Heart left ventricle (tissue), 16 donors: Measurements from ENCODE around the gene SPOCK1. TPM values are rescaled to one million over a fixed set of nuclear protein-coding genes. Genes with fewer than 3 reads are reported as not detected.

Experiments used
- ATAC-seq, 4 donors: fragments of 200-7000 bp; cut with Tn5 transposase; one replicate each; pipeline ENCODE4 v1.9.1; 2020 to 2022; ENCODE audit warnings: moderate library complexity in 4 of 4, mild to moderate bottlenecking in 3 of 4, moderate number of reproducible peaks in 1 of 4
- DNase-seq, 5 donors: peaks; one replicate each; pipeline ENCODE4 v3.0.0-alpha.2; 2020
- H3K27ac ChIP-seq, 12 donors: fragments of 200-600 bp; sonication (generic) in 4 of 12; one replicate each; pipeline versions ENCODE4 v1.5.0 to v1.8.0; 2016 to 2022; ENCODE audit warnings: mild to moderate bottlenecking in 2 of 12
- H3K27me3 ChIP-seq, 9 donors: fragments of 200-600 bp; sonication (generic) in 2 of 9; one replicate each; pipeline versions ENCODE4 v1.5.1 to v1.8.0; 2016 to 2022; ENCODE audit warnings: mild to moderate bottlenecking in 3 of 9
- H3K36me3 ChIP-seq, 9 donors: fragments of 200-600 bp; sonication (generic) in 2 of 9; one replicate each; pipeline versions ENCODE4 v1.5.0 to v1.8.0; 2018 to 2022; ENCODE audit warnings: mild to moderate bottlenecking in 2 of 9
- H3K4me1 ChIP-seq, 12 donors: fragments of 200-600 bp; sonication (generic) in 4 of 12; one replicate each; pipeline versions ENCODE4 v1.5.0 to v1.8.0; 2016 to 2022; ENCODE audit warnings: mild to moderate bottlenecking in 3 of 12
- H3K4me3 ChIP-seq, 12 donors: fragments of 200-600 bp; sonication (generic) in 4 of 12; one replicate each; pipeline versions ENCODE4 v1.5.0 to v1.8.0; 2017 to 2022; ENCODE audit warnings: mild to moderate bottlenecking in 9 of 12, moderate library complexity in 4 of 12
- H3K9me3 ChIP-seq, 12 donors: fragments of 200-600 bp; sonication (generic) in 4 of 12; one replicate each; pipeline versions ENCODE4 v1.5.0 to v1.8.0; 2016 to 2022; ENCODE audit warnings: mild to moderate bottlenecking in 1 of 12
- POLR2A ChIP-seq, 2 donors: fragments of 450-650 bp; IDR thresholded peaks; one replicate each; pipeline ENCODE4 v1.6.1; 2017; ENCODE audit warnings: antibody characterized with exemption in 2 of 2, mild to moderate bottlenecking in 2 of 2, moderate library complexity in 2 of 2
- WGBS, 4 donors: extraction: QIAGEN DNeasy Blood & Tissue Kit in 2 of 4; methylation state at CpG; one replicate each; pipeline versions ENCODE4 v1.1.5 to v1.1.7; 2013 to 2018; 5-methylcytosine and 5-hydroxymethylcytosine counted together
- intact Hi-C, 10 donors: fragments of 100-400 bp; cut with DNase I; formaldehyde crosslinking; loops; one replicate each; pipeline versions ENCODE4 v1.11.1 to v1.14.2; 2022
- polyA plus RNA-seq, 2 donors: library from polyadenylated mRNA; stranded (reverse); fragments of 200-250 nt; gene quantifications; one replicate each; pipeline ENCODE4 v1.2.3, GENCODE V29; 2013
- total RNA-seq, 9 donors: library from RNA; depleted of rRNA in 2 of 9; stranded (reverse); fragments of >200 nt in 2 of 9; fragmentation: NEBNext Ultra II Directional in 3 of 9; extraction: Animal tissue kit (Norgen Biotek cat#: 25700) in 3 of 9; gene quantifications; one replicate each; pipeline versions ENCODE4 v1.1.0 to v1.2.4, GENCODE V29; 2016 to 2023
- TF ChIP-seq, protein P1 (sequence below), 12 donors: fragments of 200-600 bp; sonication (generic) in 4 of 12; IDR thresholded peaks; one replicate each; pipeline versions ENCODE4 v1.5.0 to v1.8.0; 2018 to 2022; ENCODE audit warnings: antibody characterized with exemption in 12 of 12, mild to moderate bottlenecking in 5 of 12
- donor health status: ischemic (EF 13 %, LVEDD 7.1; RV severe dilation, severe dysfunction).
- donor health status: healthy with polysubstance abuse.
- donor health status: DM: no; HTN: yes; CAD: no.
- donor health status: DM: no; HTN: no; CAD: no.
- donor health status: ischemic (EF 25% LVEDD 6.9; RV normal size, moderate dysfunction).
- donor health status: ischemic (EF 25% LVEDD 5.7; RV mildly dilated, moderate dysfunction).
- donor health status: healthy.
- donor health status: DM: yes; HTN: yes; CAD: no.
- donor health status: ischemic (EF 35%, LVEDD 5.7; RV mildly dilated, moderate dysfunction).
- donor health status: nonischemic (EF 11% LVEDD 7.7; RV severe dilation, severe dysfunction).
- donor health status: DM: yes; HTN: yes; CAD: no.
- donor health status: PGD.
- donor health status: ischemic (EF 29% LVEDD 5.4; RV normal size, mild dysfunction).
- donor health status: nonischemic (EF 23%, LVEDD 6.1; RV moderate dilation, normal function).

SPOCK1 gene
- total and polyA plus RNA-seq, 11 donors, result 7.8 to 51.2 (median 19.9) TPM

DNA sequence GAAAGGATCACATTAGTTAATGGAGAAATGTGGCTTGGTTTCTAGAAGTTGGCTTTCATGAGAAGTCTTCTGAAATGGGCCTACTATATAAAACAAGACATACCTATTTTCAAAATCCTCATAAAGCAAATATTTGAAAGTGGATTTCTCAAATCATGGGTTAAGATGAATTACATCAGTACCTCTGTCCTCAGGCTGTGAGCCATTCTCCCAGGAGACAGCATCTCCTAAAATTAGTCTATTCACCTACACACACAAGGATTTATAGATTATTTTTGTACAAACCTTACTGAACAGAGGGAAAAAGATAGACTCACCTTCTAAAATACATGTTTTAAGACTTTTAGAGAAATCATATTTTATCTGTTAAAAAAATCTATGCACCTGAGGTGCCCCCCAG is 32.1 kb upstream of the SPOCK1 start:
- TF ChIP-seq, protein P1, sequence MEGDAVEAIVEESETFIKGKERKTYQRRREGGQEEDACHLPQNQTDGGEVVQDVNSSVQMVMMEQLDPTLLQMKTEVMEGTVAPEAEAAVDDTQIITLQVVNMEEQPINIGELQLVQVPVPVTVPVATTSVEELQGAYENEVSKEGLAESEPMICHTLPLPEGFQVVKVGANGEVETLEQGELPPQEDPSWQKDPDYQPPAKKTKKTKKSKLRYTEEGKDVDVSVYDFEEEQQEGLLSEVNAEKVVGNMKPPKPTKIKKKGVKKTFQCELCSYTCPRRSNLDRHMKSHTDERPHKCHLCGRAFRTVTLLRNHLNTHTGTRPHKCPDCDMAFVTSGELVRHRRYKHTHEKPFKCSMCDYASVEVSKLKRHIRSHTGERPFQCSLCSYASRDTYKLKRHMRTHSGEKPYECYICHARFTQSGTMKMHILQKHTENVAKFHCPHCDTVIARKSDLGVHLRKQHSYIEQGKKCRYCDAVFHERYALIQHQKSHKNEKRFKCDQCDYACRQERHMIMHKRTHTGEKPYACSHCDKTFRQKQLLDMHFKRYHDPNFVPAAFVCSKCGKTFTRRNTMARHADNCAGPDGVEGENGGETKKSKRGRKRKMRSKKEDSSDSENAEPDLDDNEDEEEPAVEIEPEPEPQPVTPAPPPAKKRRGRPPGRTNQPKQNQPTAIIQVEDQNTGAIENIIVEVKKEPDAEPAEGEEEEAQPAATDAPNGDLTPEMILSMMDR (IDR thresholded peaks at IDR 0.05), result no peak
- TF ChIP-seq POLR2A (IDR thresholded peaks at IDR 0.05), result no peak
- Histone ChIP-seq H3K27me3 (no peaks in the 10 kb centered on the region), H3K9me3 (peaks cover 0 to 4% (median 0%) of the 10 kb centered on the region in 12 donors), H3K27ac (no peak overlapping the region), H3K36me3 (no peaks in the 10 kb centered on the region), H3K4me3 (no peak overlapping the region), H3K4me1 (no peaks in the 10 kb centered on the region)
- DNase-seq (no peak), ATAC-seq (no peak)
- intact Hi-C loops, result no loop called here

DNA sequence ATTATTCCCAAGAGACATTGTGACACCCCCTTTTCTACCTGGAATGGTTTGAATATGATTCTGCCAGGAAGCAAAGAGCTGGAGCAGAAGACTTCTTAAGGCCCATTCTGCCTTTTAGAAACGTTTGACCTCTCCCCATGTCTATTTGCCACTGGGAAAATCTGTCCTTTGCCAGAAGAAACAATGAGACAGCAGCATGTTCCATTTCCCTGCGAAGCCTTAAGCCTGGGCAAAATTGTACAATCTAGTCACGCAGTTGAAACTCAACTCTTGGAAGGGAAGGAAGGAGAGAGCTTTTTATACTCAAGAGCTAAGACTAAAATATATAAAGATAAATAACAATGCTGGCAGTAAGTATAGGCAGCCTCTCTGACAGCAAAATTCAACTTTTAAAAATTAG is 22.1 kb upstream of the SPOCK1 start:
- intact Hi-C loops, result no loop called here
- ATAC-seq, result no peak
- 57 to 74% (median 63%) methylated on average over 3 of the region's 3 CpGs for WGBS, 4 donors
- TF ChIP-seq, protein P1 (IDR thresholded peaks at IDR 0.05), result no peak
- TF ChIP-seq POLR2A (IDR thresholded peaks at IDR 0.05), result no peak
- Histone ChIP-seq H3K9me3 (no peaks in the 10 kb centered on the region), H3K4me3 (no peak overlapping the region), H3K4me1 (no peaks in the 10 kb centered on the region), H3K27ac (no peak overlapping the region), H3K36me3 (no peaks in the 10 kb centered on the region), H3K27me3 (peaks cover 0 to 4% (median 0%) of the 10 kb centered on the region in 9 donors)
- no peak for DNase-seq

DNA sequence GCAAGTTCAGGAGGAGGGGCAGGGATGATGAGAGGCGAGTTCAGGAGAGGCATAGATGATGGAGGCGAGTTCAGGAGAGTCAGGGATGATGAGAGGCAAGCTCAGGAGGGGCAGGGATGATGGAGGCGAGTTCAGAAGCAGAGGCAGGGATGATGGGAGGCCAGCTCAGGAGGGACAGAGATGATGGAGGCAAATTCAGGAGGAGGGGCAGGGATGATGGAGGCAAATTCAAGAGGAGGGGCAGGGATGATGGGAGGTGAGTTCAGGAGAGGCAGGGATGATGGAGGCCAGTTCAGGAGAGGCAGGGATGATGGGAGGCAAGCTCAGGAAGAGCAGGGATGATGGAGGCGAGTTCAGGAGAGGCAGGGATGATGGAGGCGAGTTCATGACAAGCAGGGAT is 17.8 kb upstream of the SPOCK1 start:
- TF ChIP-seq POLR2A (IDR thresholded peaks at IDR 0.05), result no peak
- TF ChIP-seq, protein P1 (IDR thresholded peaks at IDR 0.05), result no peak

DNA sequence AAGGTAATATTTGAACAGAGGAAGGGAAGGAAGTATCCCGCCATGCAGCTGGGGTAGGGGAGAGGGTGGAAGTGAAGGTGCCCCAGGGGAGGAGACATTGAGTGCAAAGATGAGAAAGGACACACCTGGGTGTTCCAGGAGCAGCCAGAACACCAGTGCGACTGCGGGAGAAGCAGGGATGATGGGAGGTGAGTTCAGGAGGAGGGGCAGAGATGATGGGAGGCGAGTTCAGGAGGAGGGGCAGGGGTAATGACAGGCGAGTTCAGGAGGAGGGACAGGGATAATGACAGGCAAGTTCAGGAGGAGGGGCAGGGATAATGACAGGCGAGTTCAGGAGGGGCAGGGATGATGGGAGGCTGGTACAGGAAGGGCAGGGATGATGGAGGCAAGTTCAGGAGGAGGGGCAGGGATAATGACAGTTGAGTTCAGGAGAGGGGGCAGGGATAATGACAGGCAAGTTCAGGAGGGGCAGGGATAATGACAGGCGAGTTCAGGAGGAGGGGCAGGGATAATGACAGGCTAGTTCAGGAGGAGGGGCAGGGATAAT is 17.2 kb upstream of the SPOCK1 start:
- 28 to 35% (median 30%) methylated on average over 7 of the region's 7 CpGs for WGBS, 4 donors
- Histone ChIP-seq H3K4me3 (no peak overlapping the region), H3K36me3 (no peaks in the 10 kb centered on the region), H3K9me3 (no peaks in the 10 kb centered on the region), H3K27ac (no peak overlapping the region), H3K4me1 (no peaks in the 10 kb centered on the region), H3K27me3 (peaks cover 0 to 5% (median 0%) of the 10 kb centered on the region in 9 donors)
- intact Hi-C loops, result no loop called here
- ATAC-seq (no peak), DNase-seq (peak in 1 of 5 donors; percentile 18)
- TF ChIP-seq POLR2A (IDR thresholded peaks at IDR 0.05), result no peak
- TF ChIP-seq, protein P1 (IDR thresholded peaks at IDR 0.05), result no peak

More for the DNA sequence above, 17.8 kb upstream of the SPOCK1 start:
- no peaks in the 10 kb centered on the region for H3K9me3 ChIP-seq
- H3K4me3 ChIP-seq, result no peak overlapping the region
- no peaks in the 10 kb centered on the region for H3K36me3 ChIP-seq
- peaks cover 0 to 3% (median 0%) of the 10 kb centered on the region in 9 donors for H3K27me3 ChIP-seq
- H3K27ac ChIP-seq, result no peak overlapping the region
- DNase-seq (no peak), ATAC-seq (no peak)
- 61 to 76% (median 72%) methylated on average over 5 of the region's 5 CpGs for WGBS, 4 donors
- intact Hi-C loops, result no loop called here
- no peaks in the 10 kb centered on the region for H3K4me1 ChIP-seq
